ENCODE results near the gene FBXW5.

FBXW5 gene

DNA sequence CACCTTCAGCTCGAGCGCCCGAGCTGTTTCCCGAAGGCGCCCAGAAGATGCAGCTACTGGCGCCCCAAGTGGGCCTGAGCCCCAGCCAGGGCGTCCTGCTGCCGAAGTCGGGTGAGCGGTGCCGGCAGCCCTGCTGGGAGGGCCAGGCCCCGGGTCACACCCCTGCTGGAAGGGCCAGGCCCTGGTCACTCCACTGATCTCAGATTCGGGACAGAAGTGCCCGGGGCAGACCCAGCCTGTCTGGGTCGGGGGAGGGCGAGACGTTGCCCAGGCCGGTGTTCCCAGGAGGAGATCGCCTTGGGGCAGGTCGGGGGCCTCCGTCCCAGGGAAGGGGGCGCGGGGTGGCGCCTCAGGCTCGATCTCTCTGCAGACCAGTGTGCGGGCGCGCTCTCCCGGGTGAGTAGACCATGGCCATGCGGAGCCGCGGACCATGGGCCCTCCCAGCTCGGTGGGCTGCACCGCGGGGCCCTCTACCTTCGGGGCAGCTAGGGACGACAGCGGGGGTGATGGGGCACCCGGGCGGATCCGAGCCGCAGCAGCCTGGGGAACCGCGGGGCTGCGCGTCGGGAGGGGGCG, 40.6 kb upstream of the FBXW5 start:
- TF ChIP-seq, protein P1, sequence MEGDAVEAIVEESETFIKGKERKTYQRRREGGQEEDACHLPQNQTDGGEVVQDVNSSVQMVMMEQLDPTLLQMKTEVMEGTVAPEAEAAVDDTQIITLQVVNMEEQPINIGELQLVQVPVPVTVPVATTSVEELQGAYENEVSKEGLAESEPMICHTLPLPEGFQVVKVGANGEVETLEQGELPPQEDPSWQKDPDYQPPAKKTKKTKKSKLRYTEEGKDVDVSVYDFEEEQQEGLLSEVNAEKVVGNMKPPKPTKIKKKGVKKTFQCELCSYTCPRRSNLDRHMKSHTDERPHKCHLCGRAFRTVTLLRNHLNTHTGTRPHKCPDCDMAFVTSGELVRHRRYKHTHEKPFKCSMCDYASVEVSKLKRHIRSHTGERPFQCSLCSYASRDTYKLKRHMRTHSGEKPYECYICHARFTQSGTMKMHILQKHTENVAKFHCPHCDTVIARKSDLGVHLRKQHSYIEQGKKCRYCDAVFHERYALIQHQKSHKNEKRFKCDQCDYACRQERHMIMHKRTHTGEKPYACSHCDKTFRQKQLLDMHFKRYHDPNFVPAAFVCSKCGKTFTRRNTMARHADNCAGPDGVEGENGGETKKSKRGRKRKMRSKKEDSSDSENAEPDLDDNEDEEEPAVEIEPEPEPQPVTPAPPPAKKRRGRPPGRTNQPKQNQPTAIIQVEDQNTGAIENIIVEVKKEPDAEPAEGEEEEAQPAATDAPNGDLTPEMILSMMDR (conservative IDR thresholded peaks at IDR 0.05), result no peak
- H3K27ac ChIP-seq, result no peak overlapping the region

GRCh38 chr9:136984464-136985026, 40.0 kb upstream of the FBXW5 start:
- TF ChIP-seq, protein P1 (conservative IDR thresholded peaks at IDR 0.05), result no peak
- no peak overlapping the region for H3K27ac ChIP-seq

DNA sequence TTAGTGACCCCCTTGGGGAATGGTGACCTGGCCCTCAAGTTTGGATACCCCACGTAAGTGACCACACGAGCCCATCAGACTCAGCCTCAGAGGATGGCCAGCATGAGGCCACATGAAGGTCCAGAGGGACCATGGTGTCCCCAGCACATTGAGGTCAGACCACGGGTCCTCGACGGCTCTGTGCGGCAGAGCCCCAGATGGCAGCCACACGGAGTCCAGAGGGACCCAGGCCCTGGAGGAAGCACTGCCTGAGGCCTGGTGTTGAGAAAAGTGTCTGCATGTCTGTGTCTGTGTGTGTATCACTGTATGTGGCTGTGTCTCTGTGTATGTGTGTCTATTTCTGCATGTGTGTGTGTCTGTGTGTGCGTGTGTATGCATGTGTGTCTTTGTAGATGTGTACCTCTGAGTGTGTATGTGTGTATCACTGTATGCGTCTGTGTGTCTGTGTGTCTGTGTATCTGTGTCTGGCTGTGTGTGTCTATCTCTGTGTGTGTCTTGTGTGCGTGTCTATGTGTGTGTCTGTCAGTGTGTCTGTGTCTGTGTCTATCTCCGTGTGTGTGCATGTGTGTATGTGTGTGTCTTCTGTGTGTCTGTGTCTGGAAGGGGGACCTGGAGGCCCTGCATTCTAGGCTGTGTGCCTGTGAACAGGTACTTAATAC, 39.2 kb upstream of the FBXW5 start:
- H3K27ac ChIP-seq, result no peak overlapping the region
- TF ChIP-seq, protein P1 (conservative IDR thresholded peaks at IDR 0.05), result no peak

- no peak overlapping the region for H3K27ac ChIP-seq
- TF ChIP-seq, protein P1 (conservative IDR thresholded peaks at IDR 0.05), result no peak
Measured at GRCh38 chr9:136983167-136983566, 38.6 kb upstream of the FBXW5 start.

DNA sequence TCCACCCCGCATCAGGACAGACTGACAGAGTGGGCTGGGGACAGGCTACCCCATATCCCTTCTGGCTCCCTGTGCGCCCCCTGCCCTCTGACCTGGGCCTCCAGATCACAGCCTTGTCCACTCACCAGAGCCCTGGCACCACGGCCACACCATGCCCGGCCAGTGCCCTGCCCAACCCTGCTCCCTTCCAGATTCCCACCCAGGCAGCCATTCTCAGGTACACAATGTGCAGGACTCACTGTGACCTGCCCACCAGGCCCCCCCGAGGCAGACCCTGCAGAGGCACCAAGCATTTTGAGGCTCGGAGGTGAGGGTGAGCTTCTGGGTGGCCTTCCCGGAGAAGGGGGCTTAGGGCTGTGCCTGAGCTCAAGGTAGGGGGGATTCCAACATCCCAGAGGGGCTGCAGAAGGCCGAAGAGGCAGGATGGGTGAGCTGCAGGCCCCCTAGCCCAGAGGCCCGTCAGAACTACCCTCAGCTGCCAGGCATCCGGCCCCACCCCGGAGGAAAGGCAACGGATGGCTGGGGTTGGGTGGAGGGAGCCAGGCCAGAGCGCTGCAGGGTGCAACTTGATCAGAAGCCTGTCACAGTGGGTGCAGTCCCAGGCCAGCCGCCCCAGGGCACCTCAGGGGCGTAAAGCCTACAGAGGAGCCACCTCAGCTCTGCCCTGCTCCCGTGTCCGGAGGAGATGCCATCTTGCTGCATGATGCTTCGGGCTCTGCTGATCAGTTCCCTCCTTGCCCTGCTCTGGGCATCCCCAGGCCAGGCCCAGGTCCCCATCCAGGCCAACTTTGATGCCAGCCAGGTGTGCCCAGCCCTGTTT, 37.9 kb upstream of the FBXW5 start, which contains the start of gene LCNL1:
LCNL1 (plus strand) TSS at position 762 of the 820 bp plus-strand sequence. CDS start 594 bp downstream, outside the sequence.
- TF ChIP-seq, protein P1 (conservative IDR thresholded peaks at IDR 0.05), result no peak
- H3K27ac ChIP-seq, result no peak within 1 kb of the TSS

- TF ChIP-seq, protein P1 (conservative IDR thresholded peaks at IDR 0.05), result no peak
- H3K27ac ChIP-seq, result no peak overlapping the region
Measured at GRCh38 chr9:136981588-136982231, 37.2 kb upstream of the FBXW5 start.
